Upper lobe of right lung (tissue), 1 donor: ENCODE data around the gene ADAMTS3. TPM values are rescaled to one million over a fixed set of nuclear protein-coding genes. Genes with fewer than 3 reads are reported as not detected.

Experiments used
- ATAC-seq: fragments of 200-7000 bp; cut with Tn5 transposase; one replicate; pipeline ENCODE4 v1.9.1; 2020; ENCODE audit warnings: mild to moderate bottlenecking, moderate library complexity
- DNase-seq: peaks from one replicate; pipeline ENCODE4 v3.0.0-alpha.2; 2020
- H3K27ac ChIP-seq: fragments of 200-600 bp; one replicate; pipeline ENCODE4 v1.8.0; 2022
- H3K27me3 ChIP-seq: fragments of 200-600 bp; one replicate; pipeline ENCODE4 v1.8.0; 2022; ENCODE audit warnings: mild to moderate bottlenecking
- H3K36me3 ChIP-seq: fragments of 200-600 bp; one replicate; pipeline ENCODE4 v1.8.0; 2022
- H3K4me1 ChIP-seq: fragments of 200-600 bp; one replicate; pipeline ENCODE4 v1.8.0; 2022
- H3K4me3 ChIP-seq: fragments of 200-600 bp; one replicate; pipeline ENCODE4 v1.8.0; 2022; ENCODE audit warnings: mild to moderate bottlenecking
- H3K9me3 ChIP-seq: fragments of 200-600 bp; one replicate; pipeline ENCODE4 v1.8.0; 2022
- intact Hi-C: fragments of 100-400 bp; cut with DNase I; formaldehyde crosslinking; loops from one replicate; pipeline ENCODE4 v1.11.0; 2022
- total RNA-seq: library from RNA; stranded (reverse); fragmentation: NEBNext Ultra II Directional; extraction: Animal tissue kit (Norgen Biotek cat#: 25700); gene quantifications from one replicate; pipeline ENCODE4 v1.2.1, GENCODE V29; 2021
- TF ChIP-seq, protein P1 (sequence below): fragments of 200-600 bp; IDR thresholded peaks from one replicate; pipeline ENCODE4 v1.8.0; 2022; ENCODE audit warnings: antibody characterized with exemption
- donor health status: DM: no; HTN: yes; CAD: no; lungs with severe emphysema.

The ADAMTS3 gene
- total RNA-seq, 1 donor from 2014 or later = 3.6 TPM

DNA sequence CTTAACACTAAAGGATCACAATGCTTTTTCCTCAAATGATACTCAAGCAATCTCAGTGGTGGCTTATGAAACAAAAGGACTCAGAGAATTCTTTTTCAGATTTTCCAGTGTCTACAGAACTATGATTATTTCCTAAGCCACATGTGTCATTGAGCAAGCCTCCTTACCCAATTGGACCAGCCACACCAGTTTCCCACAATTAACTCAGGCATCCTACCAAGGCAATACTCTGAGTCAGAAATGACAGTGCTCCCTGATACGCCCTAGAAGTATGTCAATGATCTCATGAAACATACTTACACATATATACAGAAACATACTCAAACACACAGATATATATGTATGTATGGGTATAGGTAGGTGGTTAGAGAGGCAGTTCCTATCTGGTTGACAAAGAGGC, 4.8 kb downstream of the ADAMTS3 start:
- no peaks in the 10 kb centered on the region for H3K27me3 ChIP-seq

GRCh38 chr4:72558655-72559054, 10.4 kb downstream of the ADAMTS3 start:
- Histone ChIP-seq H3K4me1 (no peaks in the 10 kb centered on the region), H3K9me3 (no peaks in the 10 kb centered on the region), H3K27me3 (no peaks in the 10 kb centered on the region), H3K27ac (no peak overlapping the region), H3K4me3 (no peak overlapping the region), H3K36me3 (no peaks in the 10 kb centered on the region)
- intact Hi-C loops = no loop called here
- DNase-seq = no peak
- ATAC-seq = no peak
- TF ChIP-seq, protein P1, sequence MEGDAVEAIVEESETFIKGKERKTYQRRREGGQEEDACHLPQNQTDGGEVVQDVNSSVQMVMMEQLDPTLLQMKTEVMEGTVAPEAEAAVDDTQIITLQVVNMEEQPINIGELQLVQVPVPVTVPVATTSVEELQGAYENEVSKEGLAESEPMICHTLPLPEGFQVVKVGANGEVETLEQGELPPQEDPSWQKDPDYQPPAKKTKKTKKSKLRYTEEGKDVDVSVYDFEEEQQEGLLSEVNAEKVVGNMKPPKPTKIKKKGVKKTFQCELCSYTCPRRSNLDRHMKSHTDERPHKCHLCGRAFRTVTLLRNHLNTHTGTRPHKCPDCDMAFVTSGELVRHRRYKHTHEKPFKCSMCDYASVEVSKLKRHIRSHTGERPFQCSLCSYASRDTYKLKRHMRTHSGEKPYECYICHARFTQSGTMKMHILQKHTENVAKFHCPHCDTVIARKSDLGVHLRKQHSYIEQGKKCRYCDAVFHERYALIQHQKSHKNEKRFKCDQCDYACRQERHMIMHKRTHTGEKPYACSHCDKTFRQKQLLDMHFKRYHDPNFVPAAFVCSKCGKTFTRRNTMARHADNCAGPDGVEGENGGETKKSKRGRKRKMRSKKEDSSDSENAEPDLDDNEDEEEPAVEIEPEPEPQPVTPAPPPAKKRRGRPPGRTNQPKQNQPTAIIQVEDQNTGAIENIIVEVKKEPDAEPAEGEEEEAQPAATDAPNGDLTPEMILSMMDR = no peak

More for the DNA sequence above, 4.8 kb downstream of the ADAMTS3 start:
- no peak for DNase-seq
- TF ChIP-seq, protein P1 = no peak
- intact Hi-C loops = no loop called here
- ATAC-seq = no peak
- no peak overlapping the region for H3K27ac ChIP-seq
- no peaks in the 10 kb centered on the region for H3K9me3 ChIP-seq
- H3K36me3 ChIP-seq = no peaks in the 10 kb centered on the region
- H3K4me1 ChIP-seq = no peaks in the 10 kb centered on the region
- no peak overlapping the region for H3K4me3 ChIP-seq

DNA sequence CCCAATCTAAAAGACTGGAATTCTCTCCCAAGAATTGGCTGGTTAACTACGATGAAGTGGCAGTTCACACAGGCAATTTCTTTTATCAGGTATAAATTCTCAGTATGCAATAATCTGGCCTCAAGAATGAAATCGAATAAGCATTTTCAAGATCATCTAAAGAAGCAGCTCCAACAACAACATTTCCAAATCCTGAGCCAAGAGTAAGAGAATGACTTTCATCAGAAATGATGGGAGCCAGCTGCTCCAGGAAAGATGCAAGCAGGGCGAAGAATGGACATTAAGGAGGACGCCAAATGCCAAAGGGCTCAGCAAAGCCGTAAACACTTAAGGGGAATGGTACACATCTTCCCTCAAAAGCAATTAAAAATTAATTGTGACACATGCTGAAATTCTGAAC, 12.0 kb downstream of the ADAMTS3 start:
- H3K27ac ChIP-seq = no peak overlapping the region
- DNase-seq = no peak
- no peaks in the 10 kb centered on the region for H3K36me3 ChIP-seq
- H3K4me3 ChIP-seq = no peak overlapping the region
- H3K4me1 ChIP-seq = no peaks in the 10 kb centered on the region
- H3K27me3 ChIP-seq = no peaks in the 10 kb centered on the region
- TF ChIP-seq, protein P1 = no peak
- no peaks in the 10 kb centered on the region for H3K9me3 ChIP-seq
- ATAC-seq = no peak
- intact Hi-C loops = no loop called here

- ATAC-seq (no peak), DNase-seq (no peak)
- H3K4me1 ChIP-seq = no peaks in the 10 kb centered on the region
- TF ChIP-seq, protein P1 = no peak
- no peak overlapping the region for H3K4me3 ChIP-seq
- no peak overlapping the region for H3K27ac ChIP-seq
- H3K27me3 ChIP-seq = no peaks in the 10 kb centered on the region
- intact Hi-C loops = no loop called here
- H3K9me3 ChIP-seq = no peaks in the 10 kb centered on the region
- no peaks in the 10 kb centered on the region for H3K36me3 ChIP-seq
Measured at GRCh38 chr4:72555377-72555831, 13.6 kb downstream of the ADAMTS3 start.

- Histone ChIP-seq H3K9me3 (no peaks in the 10 kb centered on the region), H3K27me3 (no peaks in the 10 kb centered on the region), H3K4me3 (no peak overlapping the region), H3K36me3 (no peaks in the 10 kb centered on the region), H3K27ac (no peak overlapping the region), H3K4me1 (no peaks in the 10 kb centered on the region)
- DNase-seq = no peak
- no peak for ATAC-seq
- TF ChIP-seq, protein P1 = no peak
- intact Hi-C loops = no loop called here
Measured at GRCh38 chr4:72553540-72554337, 15.3 kb downstream of the ADAMTS3 start.
